Activated CD8-positive, alpha-beta memory T cell treated with anti-CD3 and anti-CD28 coated beads for 24 hours (primary cell): ENCODE measurements around the gene ABLIM2.

ENCODE experiments used
- DNase-seq: peaks from one replicate; pipeline ENCODE4 v3.0.0-alpha.2; 2020

The ABLIM2 gene

DNA sequence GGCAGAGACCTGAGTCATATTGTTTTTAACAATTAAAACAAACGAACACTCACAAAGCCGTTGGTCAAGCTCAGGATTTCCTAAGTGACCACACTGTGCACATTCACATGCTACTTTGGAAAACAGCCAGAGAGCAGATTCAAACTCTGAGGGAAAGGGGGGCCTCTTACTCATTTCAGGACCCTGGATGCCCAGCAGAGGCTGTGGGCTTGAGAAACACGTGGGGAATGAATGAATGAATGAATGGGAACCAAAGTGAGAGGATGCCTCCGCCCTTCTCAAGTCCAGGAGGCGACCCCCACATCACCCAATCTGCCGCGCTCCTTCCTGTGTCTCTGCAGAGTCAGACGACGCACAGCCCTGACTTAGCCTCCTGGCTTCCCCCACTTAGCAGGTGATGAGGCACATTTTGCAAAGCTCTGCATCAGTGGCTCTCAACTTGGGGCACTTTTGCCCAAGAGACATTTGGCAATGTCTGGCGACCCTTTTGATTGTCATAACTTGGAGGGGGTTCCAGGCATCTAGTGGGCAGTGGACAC lies 76.0 kb downstream of the ABLIM2 start:
- no peak for DNase-seq

DNA sequence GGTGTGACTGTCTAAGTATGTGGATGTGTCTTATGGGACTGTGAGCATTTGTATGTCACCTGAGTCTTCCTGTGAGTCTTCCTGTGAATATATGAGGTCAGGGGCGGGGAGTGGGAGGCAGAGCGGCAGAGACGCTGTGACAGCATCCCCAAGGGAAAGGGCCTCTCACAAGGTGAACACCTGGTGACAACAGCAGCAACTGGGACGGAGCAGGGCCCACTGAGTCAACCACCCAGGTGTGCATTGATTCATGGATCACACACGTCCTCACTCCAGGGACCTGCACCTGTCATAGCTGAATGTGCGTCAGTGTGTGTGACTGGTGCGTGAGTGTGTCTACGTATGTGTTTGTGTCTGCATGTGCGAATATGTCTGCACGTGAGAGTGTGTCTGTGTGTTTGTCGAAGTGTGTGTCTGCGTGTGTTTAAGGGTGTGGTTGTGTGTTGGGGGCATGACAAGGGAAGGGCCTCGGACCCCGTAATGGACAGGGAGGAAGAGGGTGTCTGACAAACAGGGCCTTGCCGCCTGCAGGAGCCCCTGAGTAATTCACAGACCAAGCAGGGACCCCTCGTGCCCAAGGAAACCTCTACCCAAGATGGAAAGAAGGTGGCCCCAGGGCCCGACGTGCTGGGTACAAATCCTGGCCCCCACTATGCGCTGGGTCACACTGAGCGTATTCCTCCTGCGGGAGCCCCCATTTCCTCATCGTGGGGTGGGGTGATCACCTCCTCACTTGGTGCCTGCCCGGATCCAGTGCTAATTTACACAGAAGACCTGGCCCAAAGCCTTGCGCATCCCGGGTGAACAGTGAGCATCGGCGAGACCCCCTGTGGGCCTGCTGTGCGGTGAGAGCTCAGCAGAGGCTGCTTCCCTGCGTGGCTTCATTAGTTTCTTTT lies 76.7 kb downstream of the ABLIM2 start:
- DNase-seq = no peak

DNA sequence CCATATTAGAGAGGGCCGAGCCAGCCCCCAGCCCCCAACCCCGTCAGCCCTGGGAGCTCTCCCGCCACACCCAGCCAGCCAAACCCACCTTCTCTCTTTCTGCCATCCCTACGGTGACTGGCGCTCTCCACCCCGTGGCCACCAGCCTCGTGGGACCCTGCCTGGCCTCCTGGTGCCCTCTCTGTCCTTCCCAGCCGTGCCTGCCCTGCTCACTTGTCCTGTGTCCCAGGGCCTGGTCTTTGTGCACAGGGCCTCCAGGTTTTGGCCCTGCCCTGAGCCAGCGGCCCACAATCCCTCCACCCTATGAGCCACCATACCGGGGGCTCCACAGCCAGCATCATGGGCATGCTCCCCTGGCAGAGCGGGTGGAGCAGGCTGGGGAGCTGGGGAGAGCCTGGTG lies 77.4 kb downstream of the ABLIM2 start:
- no peak for DNase-seq

DNA sequence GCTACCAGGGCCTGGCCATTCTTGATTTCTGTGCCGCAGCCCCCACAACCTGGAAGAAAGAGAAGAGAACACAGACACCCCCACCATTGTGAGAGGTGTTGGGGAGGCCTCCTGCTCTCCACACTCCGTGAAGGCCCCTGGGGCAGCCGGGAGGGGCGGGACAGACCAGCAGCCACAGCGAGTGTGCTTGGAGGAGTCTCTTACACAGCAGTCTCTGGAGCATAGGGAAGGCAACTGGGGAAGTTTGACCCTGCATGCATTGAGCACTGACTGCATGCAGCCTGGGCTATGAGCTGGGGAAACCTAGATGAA lies 77.9 kb downstream of the ABLIM2 start:
- no peak for DNase-seq

DNA sequence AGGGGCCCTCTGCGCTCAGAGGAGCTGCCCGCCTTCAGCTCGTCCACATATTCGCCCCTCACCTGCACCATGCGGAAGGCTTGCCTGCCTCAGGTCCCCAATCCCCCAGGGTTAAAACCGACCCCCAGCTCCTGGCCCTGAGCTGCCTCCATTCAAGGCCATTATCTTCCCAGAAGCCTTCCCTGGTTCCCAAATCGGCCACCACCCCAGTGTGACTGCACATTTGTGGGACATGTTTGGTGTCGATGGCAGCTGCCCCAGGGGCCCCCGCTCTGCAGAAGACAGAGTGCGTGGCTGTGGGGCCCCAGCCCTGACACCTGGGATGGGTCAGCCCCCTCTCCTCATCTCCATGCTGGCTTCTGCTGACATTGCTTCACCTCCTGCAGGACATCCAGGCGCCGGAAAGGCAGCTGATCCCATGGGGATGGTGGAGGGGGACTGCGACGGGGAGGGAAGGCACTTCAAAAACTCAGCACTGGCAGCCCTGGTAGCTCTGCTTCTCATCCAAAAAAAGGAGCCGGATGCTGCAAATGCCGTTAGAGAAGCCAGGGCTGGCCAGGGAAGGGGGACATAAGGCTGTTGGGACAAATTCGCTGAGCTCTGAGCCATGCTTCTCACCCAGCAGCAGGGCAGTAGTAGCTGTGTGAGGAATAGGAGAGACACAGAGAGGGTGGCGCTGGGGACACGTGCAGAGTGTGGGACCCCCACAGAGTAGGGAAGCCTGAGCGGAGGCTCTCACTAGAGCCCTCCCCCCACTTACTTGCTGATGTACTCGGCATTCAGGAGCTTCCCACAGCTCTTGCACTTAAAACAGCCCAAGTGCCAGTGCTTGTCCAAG lies 78.5 kb downstream of the ABLIM2 start:
- no peak for DNase-seq

DNA sequence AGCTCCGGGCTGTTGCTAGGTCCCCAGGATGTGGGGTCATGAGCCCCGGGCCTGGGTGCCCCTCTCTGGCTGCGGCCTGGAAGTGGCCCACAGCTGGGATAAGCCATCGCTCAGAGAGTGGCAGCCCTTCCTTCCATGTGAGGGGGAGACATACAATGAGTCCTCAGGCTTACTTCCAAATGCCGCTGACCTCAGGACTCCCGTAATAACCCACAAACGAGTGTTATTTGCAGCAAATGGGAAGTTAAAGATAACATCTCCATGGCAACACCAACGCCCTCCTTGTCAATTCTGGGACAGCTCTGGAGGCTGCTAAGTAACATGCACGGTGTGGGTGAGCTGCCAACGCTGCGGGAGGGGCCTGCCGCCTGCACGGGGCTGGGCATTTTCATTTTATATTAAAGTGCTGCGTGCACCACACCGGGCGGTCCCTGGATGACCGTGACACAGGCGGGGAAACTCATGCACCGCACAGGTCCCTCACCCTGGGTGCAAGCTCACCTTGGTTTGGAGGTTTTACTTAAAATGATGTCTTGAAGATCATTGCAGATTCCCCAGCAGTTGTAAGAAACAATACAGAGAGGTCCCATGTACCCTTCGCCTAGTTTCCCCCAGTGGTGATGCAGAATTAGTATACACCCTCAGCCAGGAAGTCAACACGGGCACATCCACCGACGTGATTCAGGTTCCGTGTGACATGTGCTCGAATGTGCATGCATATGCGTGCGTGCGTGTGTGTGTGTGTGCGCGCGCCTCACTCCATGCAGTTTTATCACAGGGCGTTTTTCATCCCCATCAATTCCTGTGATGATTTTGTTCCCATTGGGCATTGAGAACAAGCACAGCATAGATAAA lies 79.4 kb downstream of the ABLIM2 start:
- no peak for DNase-seq

DNA sequence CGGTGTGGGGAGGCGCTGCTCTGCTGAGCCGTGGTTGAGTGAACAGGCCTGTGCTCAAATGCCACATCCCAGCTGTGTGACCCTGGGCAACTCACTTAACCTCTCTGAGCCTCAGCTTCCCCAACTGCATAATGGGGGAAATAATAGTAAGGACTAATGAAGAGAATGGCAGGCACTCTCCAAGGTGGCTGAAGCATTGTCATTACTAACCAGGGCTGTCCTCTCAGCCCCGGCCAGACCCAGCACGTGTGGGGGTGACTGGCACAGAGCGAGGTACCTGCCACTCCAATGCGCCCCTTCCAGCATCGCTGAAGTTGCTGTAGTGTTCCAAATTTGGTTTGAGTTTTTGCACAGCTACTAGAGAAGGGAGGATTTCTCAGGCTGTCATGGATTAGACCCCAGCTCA lies 80.0 kb downstream of the ABLIM2 start:
- no peak for DNase-seq

DNA sequence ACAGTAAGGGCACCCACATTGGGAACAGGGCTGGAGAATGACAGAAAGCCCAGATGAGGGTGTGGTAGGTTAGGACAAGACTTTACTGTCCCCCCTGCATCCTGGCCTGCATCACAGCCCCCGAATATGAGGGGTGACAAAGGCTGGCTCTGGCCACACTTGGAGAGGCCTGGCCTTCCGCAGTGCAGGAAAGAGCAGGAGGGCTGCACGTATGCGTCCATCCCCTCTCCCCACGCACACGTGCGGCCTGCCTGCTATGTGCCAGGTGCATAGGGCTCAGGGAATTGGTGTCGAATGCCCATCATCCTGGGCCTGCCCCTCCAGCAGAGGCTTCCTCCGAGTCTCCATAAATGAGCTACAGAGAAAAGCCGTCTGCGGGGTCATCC lies 80.5 kb downstream of the ABLIM2 start:
- DNase-seq = no peak

DNA sequence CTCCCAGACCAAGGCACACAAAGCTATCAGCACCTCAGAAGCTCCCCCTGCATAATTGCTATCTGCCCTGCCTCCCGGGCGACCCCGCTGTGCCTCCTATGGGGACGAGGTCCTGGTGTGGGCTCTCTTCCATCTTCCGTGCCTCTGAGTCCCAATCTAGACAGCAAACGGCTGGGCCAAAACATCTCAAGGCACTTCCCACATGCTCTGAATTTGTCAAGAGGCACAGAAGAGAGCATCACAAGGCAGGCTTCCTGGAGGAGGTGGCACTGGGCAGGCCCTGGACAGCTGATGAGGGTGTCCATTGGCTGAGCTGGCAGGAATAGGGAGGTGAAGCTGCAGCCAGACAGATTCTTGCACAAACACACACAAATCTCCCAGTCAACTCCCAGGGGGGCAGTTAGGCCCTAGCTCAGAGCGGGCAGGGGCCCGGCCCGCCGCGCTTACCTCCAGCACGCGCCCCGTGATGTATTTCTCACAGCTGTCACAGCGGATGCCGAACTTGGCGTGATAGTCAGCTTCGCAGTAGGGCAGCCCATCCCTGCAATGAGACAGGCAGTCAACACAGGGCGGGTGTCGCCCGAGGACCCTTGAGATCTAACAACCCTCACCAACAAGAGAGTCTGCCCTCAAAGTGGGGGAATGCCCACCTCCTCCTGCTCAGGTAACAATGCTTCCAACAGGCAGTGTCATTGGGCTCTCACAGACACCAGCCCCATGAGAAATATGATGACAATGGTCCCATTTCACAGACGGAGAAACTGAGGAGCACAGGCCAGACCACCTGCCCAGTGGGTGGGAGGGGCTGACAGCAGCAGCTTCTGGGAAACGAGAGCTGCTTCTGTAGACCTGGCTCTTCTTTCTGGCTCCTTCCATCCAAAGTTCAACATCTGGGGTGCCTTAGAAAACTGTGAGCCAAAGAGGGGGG lies 81.2 kb downstream of the ABLIM2 start:
- DNase-seq = no peak

DNA sequence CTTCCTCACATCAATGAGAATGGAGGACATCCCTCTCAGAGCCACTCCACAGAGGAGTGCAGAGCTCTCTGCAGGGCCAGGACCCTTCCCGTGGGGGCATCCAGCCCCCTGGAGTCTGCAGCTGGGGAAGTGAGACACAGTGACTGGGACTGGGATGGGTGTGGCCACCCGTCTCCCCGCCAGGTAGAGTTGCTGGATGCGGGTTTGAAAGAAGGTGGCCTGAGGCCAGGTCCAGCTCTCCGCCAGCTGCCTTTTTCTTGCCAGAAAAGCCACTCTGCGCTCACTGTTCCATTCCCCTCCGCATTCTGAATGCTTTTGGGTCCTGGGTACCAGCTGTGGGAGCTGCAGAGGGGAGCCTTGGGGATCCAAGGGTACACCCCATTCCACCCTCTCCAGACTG lies 82.6 kb downstream of the ABLIM2 start:
- no peak for DNase-seq

DNA sequence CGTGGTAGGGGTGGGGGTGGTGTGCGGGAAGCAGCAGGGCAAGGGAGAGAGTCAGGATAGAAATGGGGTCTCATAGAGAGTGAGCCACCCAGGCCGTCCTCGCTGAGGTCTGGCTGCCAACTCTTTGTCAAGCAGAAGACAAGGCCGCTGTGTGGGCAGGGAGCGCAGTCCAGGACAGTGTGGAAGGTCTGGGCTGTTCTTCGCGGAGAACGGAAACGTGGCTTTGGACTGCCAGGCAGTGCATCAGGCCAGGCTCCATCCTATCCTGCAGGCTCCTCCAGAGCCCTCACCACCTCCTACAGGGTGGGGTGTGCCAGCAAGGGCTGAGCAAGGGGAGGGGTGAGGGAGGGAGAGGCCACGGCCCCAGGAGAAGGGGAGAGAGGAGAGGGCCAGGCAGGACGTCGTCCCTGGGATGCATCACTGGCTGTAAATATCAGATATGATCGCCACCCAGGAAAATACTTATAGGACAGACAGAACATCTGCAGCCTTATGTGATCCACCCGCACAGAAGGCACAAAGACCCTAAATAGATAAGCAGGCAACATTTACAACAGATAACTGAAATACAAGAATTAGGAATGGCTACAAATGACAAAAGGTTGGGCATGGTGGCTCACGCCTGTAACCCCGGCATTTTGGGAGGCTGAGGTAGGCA lies 85.3 kb downstream of the ABLIM2 start:
- DNase-seq = no peak

DNA sequence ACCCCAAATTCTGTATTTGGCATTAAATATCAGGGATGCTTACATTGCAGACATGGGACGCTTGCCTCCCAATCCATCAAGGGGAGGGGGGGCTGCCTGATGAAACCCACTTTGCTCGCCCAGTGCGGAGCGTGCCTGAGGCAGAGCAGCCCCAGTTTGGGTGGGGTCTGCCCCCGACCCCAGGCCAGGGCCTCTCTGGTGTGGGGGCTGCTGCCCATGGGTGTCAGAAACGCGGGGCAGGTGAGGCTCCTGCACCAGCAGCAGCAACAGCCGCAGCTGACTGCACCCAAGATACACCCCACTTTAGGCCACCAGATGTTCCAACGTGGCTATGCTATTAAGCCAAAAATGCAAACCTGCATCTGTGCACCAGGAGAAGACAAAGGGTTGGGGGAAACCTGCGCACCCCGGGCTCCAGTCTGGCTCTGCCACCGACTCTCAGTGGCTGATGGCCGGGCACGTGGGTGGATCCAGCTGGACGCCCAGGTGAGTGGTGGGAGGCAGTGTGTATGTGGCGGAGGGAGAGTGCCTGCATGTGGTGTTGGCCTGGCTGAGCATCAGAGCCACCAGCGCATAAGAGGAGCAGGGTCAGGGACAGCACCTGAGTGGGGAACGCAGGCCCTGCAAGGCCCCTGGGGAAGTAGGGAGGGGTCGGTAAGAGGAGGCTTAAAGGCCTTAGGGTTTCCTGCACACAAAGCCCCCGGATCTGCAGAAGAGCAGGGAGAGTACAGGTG lies 86.2 kb downstream of the ABLIM2 start:
- DNase-seq = no peak

DNA sequence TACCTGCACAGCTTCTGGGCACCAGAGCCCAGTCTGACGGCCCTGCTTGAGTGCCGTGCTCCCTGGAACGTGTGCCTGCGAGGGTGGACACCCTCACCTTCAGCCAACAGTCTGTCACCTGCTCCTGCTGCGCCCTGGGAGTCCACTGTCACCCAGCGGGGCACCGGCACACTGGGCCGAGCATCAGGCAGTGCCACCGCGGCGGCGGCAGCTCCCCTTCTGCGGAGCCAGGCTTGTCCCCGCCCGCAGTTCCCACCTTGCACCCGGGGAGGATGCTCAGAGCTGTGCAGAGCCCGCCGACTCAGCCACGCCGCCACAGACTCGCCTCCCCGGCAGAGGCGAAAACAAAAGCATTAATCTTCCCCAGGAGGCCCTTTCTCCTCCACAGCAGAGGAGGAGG lies 86.8 kb downstream of the ABLIM2 start:
- no peak for DNase-seq

DNA sequence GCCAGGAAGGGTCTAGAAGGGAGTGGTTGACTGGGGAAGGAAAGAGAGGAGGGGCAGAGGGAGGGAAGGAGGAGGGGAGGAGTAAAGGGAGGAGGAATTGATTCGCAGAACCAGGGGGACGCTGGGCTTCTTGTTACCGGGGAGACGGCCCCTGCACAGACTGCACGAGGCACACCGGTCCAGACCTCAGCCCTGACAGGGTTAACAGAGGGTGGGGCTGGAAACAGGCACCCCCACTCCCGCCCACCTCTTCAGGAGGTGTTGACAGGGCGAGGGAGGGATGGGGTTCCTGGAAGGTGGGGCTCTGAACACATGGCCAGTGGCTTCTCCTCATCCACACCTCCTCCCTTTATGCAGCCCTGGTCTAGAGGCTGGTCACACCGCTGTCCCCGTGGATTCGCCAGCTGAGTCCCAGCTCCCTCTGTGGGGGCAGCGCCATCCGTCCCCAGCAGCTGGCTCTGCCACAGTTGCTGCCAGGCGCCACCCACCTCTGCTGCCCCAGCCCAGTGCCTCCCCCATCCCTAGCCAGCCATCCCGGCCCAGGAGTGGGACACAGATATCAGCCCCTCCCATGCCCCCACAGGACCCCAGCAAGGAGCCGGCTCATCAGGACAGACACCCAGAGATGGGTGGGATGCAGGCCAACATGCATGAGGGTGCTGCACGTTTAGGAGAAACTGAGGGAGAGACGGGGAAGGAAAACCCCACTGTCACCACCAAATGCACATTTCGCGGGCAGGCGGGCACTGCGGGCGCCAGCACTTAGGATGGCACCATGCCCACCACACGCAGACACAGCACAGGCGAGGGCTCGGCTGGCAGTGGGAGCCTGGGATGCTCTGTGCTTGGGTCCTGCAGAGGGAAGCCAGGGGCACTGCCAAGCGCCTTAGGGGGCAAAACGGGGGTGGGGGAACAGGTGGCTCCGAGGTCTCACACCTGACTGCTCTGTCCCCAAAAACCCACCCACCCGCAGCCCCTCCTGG lies 87.6 kb downstream of the ABLIM2 start:
- DNase-seq = no peak

DNA sequence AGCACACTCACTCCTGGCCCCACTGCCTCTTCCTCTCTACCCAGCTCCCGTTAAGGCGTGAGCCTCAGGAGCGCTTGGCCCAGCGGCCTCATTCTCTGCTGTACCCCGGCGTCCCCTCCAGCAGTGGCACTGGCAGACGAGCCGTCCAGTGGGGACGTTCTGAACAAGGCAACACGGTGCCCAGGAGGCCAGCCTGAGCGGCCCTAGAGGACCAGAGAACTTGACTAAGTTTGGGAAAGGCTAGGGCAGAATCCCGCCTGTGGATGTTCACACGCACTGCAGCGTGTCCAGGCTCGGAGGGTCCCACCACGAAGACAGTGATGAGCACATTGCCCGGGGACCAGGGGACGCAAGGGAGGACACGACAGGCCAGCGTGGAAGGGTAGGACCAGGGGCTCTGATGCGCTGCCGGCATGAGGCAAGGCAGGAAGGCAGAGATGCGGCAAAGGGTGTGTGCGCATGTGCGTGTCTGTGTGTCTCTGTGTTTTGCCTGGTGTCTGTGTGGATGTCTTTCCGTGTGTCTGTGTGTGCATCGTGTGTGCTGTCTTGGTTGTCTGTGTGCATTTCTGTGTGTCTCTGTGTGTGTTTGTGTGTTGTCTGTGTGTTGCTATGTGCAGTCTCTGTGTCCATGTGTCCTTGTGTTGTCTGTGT lies 89.4 kb downstream of the ABLIM2 start:
- DNase-seq = no peak

DNA sequence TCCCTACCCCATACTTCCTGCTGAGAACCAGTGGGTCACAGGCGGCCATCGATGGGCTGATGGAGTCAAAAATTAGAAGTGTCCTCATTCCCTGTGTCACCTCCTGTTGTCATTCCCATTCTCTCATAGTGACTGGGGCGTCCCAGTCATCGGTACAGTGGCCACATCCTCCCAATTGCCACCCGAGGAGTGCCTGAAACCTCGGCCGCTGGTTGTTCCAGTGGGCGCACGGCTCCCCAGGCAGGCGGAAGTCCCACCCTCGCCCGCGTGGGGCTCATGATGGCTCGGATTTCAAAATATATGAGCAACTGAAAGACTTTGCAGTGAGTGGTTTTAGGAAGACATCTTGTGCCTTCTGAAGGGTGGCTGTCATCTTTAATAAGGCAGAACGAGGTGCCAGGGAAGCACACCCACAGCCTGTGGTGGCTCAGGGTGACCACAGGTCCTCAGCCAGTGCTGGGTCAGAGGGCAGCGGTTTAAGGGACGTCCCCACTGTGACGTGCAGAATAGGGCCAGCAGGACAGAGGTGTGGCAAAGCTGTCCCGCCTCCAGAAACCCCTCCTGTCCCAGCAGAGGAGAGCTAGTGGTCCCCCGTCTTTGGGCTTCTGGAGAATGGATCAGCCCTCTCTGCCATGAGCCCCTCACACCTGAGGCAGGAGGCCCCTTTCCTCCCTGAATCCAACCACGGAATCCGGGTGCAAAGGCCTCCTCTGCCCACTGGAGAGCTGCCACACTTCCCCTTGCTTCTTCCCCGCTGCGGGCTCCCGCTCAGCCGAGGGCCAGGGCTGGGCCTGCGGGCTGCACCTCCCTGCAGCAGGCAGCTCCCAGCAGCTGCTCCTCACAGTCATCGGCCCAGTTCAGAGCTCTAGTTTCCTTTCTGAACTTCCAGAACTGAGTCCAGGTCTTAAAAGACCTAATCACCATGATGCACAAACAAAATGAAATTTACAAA lies 90.4 kb downstream of the ABLIM2 start:
- no peak for DNase-seq

DNA sequence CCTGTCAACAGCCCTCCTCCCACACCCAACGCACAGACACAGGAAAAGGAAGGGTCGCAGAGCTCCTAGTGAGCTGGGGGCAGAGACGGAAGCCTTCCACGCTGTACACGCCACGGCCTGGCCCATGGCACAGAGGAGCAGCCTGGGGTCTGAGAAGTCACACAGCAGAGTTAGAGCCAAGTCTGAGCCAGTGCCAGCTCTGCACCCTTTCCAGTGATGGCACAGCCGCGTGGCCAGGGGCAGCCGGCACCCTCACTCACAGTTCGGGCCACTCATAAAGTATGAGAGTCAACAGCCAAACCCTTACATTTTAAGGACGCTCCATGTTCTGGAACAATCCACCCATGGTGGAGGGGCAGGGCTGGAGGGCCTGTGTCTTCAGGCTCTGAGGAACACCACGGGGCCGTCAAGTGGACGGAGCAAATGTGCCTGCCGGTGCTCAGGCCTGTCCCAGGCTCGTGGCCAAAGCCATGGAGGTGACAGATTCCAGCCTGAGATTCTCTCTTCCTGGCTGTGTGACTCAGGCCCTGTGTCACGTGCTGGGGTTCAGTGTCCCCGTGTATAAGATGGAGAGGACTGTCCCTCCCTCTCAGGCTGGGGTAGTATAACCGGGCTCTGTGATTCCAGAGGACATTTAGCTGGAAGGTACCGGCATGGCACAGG lies 91.2 kb downstream of the ABLIM2 start:
- DNase-seq = no peak
